A549 (cell line): Measurements from ENCODE around the gene AP3B2. TPM values are rescaled to one million over a fixed set of nuclear protein-coding genes. Genes with fewer than 3 reads are reported as not detected.
"Not testable (repeated sequence)": the region's sequence is repeated elsewhere in the genome, so short reads cannot be mapped to it uniquely, and the experiment has no call there.

Experiments
- ATAC-seq, 2 experiments: fragments of 200-7000 bp in 1 of 2; fragments of >200 bp in 1 of 2; cut with Nextera tagmentation in 1 of 2; cut with Tn5 transposase in 1 of 2; 3 replicates each; pipeline versions ENCODE4 v1.8.0 to v1.9.1; 2018 to 2020; ENCODE audit warnings: mild to moderate bottlenecking in 1 of 2, moderate library complexity in 1 of 2
- CTCF ChIA-PET: fragments of 300-600 bp; sonication (Branson Sonifier 250); formaldehyde crosslinking; extraction: SDS; loops from one replicate; lab custom pipeline; 2021; ENCODE audit warnings: antibody characterized with exemption, inconsistent platforms; lab: Yijun Ruan, JAX
- POLR2A ChIA-PET: fragments of 350-600 bp; formaldehyde crosslinking; extraction: SDS; loops from one replicate; lab custom pipeline; 2021; ENCODE audit warnings: antibody characterized with exemption, inconsistent platforms; lab: Yijun Ruan, JAX
- DNase-seq, 2 experiments: peaks; one replicate each; pipeline versions ENCODE4 v3.0.0 to v3.0.0-alpha.2; 2011 to 2016; ENCODE audit warnings: low read depth in 1 of 2, low spot score in 1 of 2
- FAIRE-seq: peaks from 2 replicates; lab custom pipeline; 2011; peaks lifted over from hg19 to GRCh38; lab: Jason Lieb, UNC
- H3K27ac ChIP-seq, 2 experiments: fragments of >200 bp; sonication (Bioruptor Twin); formaldehyde crosslinking; 3 replicates each; pipeline ENCODE4 v1.5.1; 2016 to 2017
- H3K4me1 ChIP-seq: fragments of >200 bp; sonication (Bioruptor Twin); formaldehyde crosslinking; 3 replicates; pipeline ENCODE4 v1.6.1; 2016
- H3K4me2 ChIP-seq: fragments of >200 bp; sonication (Bioruptor Twin); formaldehyde crosslinking; 3 replicates; pipeline ENCODE4 v1.6.1; 2016
- H3K4me3 ChIP-seq: fragments of >200 bp; sonication (Bioruptor Twin); formaldehyde crosslinking; 3 replicates; pipeline ENCODE4 v1.5.1; 2016
- H3K9me3 ChIP-seq: fragments of >200 bp; sonication (Bioruptor Twin); formaldehyde crosslinking; 3 replicates; pipeline ENCODE4 v1.6.1; 2016
- CBX2 ChIP-seq: fragments of 200-600 bp; sonication (generic); IDR thresholded peaks from 2 replicates; pipeline ENCODE4 v1.6.1; 2016; ENCODE audit warnings: low read depth, mild to moderate bottlenecking, borderline replicate concordance
- CHD4 ChIP-seq: fragments of 200-600 bp; sonication (generic); IDR thresholded peaks from 2 replicates; pipeline ENCODE4 v1.6.1; 2016; ENCODE audit warnings: antibody characterized with exemption, mild to moderate bottlenecking, borderline replicate concordance
- EHF ChIP-seq: fragments of 250-450 bp; sonication (Bioruptor Pico); IDR thresholded peaks from 2 replicates; pipeline ENCODE4 v1.5.0; 2020; ENCODE audit warnings: mild to moderate bottlenecking
- ESRRA ChIP-seq: fragments of 150-350 bp; IDR thresholded peaks from 2 replicates; pipeline ENCODE4 v1.6.1; 2014; ENCODE audit warnings: mild to moderate bottlenecking, low read length, borderline replicate concordance
- FOSL2 ChIP-seq, 2 experiments: fragments of 450-650 bp in 1 of 2; fragments of >200 bp in 1 of 2; sonication (Bioruptor Twin) in 1 of 2; formaldehyde crosslinking; IDR thresholded peaks; 2 replicates each; pipeline versions ENCODE4 v1.5.0 to v1.6.1; 2016 to 2020; ENCODE audit warnings: mild to moderate bottlenecking in 1 of 2, moderate library complexity in 1 of 2
- FOXS1 ChIP-seq: fragments of 250-450 bp; sonication (Bioruptor Pico); IDR thresholded peaks from 2 replicates; pipeline ENCODE4 v1.5.0; 2020; ENCODE audit warnings: mild to moderate bottlenecking, moderate library complexity
- GATA3 ChIP-seq: IDR thresholded peaks from 2 replicates; pipeline ENCODE4 v1.6.1; 2012; ENCODE audit warnings: borderline replicate concordance
- HDAC2 ChIP-seq: fragments of 200-600 bp; sonication (generic); IDR thresholded peaks from 2 replicates; pipeline ENCODE4 v1.6.1; 2016
- HOXB13 ChIP-seq: fragments of 250-450 bp; sonication (Bioruptor Pico); IDR thresholded peaks from 2 replicates; pipeline ENCODE4 v1.5.0; 2020; ENCODE audit warnings: low read depth, mild to moderate bottlenecking, moderate library complexity
- HOXB5 ChIP-seq: fragments of 250-450 bp; sonication (Bioruptor Pico); IDR thresholded peaks from 2 replicates; pipeline ENCODE4 v1.5.0; 2020; ENCODE audit warnings: mild to moderate bottlenecking, moderate library complexity
- KDM5A ChIP-seq: fragments of 200-600 bp; sonication (generic); IDR thresholded peaks from 2 replicates; pipeline ENCODE4 v1.6.1; 2016; ENCODE audit warnings: antibody characterized with exemption, mild to moderate bottlenecking
- NPAS2 ChIP-seq: fragments of 250-450 bp; sonication (Bioruptor Pico); IDR thresholded peaks from 2 replicates; pipeline ENCODE4 v1.8.0; 2022; ENCODE audit warnings: mild to moderate bottlenecking, moderate library complexity, borderline replicate concordance
- PHF8 ChIP-seq: fragments of 200-600 bp; sonication (generic); IDR thresholded peaks from 2 replicates; pipeline ENCODE4 v1.6.1; 2016; ENCODE audit warnings: low read depth, mild to moderate bottlenecking, antibody characterized with exemption, moderate library complexity, borderline replicate concordance
- POLR2A ChIP-seq: IDR thresholded peaks from 2 replicates; pipeline ENCODE4 v1.6.1; 2012; ENCODE audit warnings: mild to moderate bottlenecking, low read length
- RNF2 ChIP-seq: fragments of 200-600 bp; sonication (generic); IDR thresholded peaks from 2 replicates; pipeline ENCODE4 v1.6.1; 2016; ENCODE audit warnings: low read depth, mild to moderate bottlenecking, antibody characterized with exemption, moderate library complexity, borderline replicate concordance
- SMC3 ChIP-seq: fragments of >200 bp; sonication (Bioruptor Twin); formaldehyde crosslinking; IDR thresholded peaks from 3 replicates; pipeline ENCODE4 v1.6.1; 2018; ENCODE audit warnings: inconsistent platforms
- ZSCAN20 ChIP-seq: fragments of 250-450 bp; sonication (Bioruptor Pico); IDR thresholded peaks from 2 replicates; pipeline ENCODE4 v1.8.0; 2022; ENCODE audit warnings: mild to moderate bottlenecking, moderate library complexity
- WGBS: methylation state at CpG from one replicate; pipeline ENCODE4 v1.1.6; 2017; ENCODE audit errors: missing lambda C conversion rate; 5-methylcytosine and 5-hydroxymethylcytosine counted together
- polyA plus RNA-seq, 4 experiments: library from polyadenylated mRNA; depleted of rRNA in 3 of 4; stranded (reverse); fragments of >200 nt; fragmentation: RNase III in 1 of 4; extraction: RNeasy Plus Mini Kit Qiagen cat#74134 plus additional on column Dnase treatment in 1 of 4; gene quantifications; 2 replicates in 3 of 4; 3 replicates in 1 of 4; pipeline ENCODE4 v1.2.3, GENCODE V29; 2011 to 2017
- TF ChIP-seq, protein P1 (sequence below): fragments of >200 bp; sonication (Bioruptor Twin); formaldehyde crosslinking; IDR thresholded peaks from 3 replicates; pipeline ENCODE4 v1.5.1; 2016
- TF ChIP-seq, protein P2 (sequence below): fragments of >200 bp; sonication (Bioruptor Twin); formaldehyde crosslinking; IDR thresholded peaks from 2 replicates; pipeline ENCODE4 v1.6.1; 2016
- TF ChIP-seq, protein P3 (sequence below): IDR thresholded peaks from 2 replicates; pipeline ENCODE4 v1.6.1; 2012; ENCODE audit warnings: low read depth, borderline replicate concordance

AP3B2 gene
- polyA plus RNA-seq, 2 of the 4 experiments (the other 2 are of a cell fraction): 0.32 to 0.68 TPM

GRCh38 chr15:82709081-82709420 is 624 bp downstream of the AP3B2 start:
- 0 out of 3 replicates have a peak, but pooled peaks cover 4% of the 10 kb centered on the region for H3K4me1 ChIP-seq
- 34% methylated on average over 9 of the region's 15 CpGs for WGBS
- POLR2A ChIA-PET: interaction anchor here (1.0 to 2.7 kb wide), 2 partner anchors 41 to 169 kb away, joined by 3 to 11 read pairs; partner anchors contain the start of gene RPS17
- FAIRE-seq (no peak), ATAC-seq (no peak), DNase-seq (no peak)
- TF ChIP-seq CHD4 (no peak), FOXS1 (no peak), ESRRA (no peak), FOSL2 (IDR thresholded peaks at IDR 0.05) (no peak), FOSL2 (CRISPR knock-in tag; IDR thresholded peaks at IDR 0.05) (no peak), PHF8 (no peak), KDM5A (no peak), NPAS2 (CRISPR knock-in tag) (no peak), HDAC2 (no peak), EHF (no peak)
- TF ChIP-seq, protein P1, sequence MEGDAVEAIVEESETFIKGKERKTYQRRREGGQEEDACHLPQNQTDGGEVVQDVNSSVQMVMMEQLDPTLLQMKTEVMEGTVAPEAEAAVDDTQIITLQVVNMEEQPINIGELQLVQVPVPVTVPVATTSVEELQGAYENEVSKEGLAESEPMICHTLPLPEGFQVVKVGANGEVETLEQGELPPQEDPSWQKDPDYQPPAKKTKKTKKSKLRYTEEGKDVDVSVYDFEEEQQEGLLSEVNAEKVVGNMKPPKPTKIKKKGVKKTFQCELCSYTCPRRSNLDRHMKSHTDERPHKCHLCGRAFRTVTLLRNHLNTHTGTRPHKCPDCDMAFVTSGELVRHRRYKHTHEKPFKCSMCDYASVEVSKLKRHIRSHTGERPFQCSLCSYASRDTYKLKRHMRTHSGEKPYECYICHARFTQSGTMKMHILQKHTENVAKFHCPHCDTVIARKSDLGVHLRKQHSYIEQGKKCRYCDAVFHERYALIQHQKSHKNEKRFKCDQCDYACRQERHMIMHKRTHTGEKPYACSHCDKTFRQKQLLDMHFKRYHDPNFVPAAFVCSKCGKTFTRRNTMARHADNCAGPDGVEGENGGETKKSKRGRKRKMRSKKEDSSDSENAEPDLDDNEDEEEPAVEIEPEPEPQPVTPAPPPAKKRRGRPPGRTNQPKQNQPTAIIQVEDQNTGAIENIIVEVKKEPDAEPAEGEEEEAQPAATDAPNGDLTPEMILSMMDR: no peak
- TF ChIP-seq, protein P2, sequence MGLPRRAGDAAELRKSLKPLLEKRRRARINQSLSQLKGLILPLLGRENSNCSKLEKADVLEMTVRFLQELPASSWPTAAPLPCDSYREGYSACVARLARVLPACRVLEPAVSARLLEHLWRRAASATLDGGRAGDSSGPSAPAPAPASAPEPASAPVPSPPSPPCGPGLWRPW: no peak
- peak overlapping the region; percentile 38 to 65; a peak in 4 of 6 replicates for H3K27ac ChIP-seq
- H3K4me2 ChIP-seq: peak overlapping the region; percentile 97
- H3K9me3 ChIP-seq: no peaks in the 10 kb centered on the region
- H3K4me3 ChIP-seq: peak overlapping the region; percentile 82
- CTCF ChIA-PET: interaction anchor here (0.7 to 1.4 kb wide), 4 partner anchors 18 to 291 kb away, joined by 3 to 4 read pairs (median 4); partner anchors contain the start of gene RPS17

- WGBS: 41% methylated on average over 8 of the region's 8 CpGs
- FAIRE-seq, POLR2A ChIA-PET, CTCF ChIA-PET, H3K4me3 ChIP-seq, DNase-seq, H3K27ac ChIP-seq, H3K4me1 ChIP-seq, H3K4me2 ChIP-seq, H3K9me3 ChIP-seq, ATAC-seq: not testable (repeated sequence)
Observed at GRCh38 chr15:82705856-82706255, 3.8 kb downstream of the AP3B2 start.

DNA sequence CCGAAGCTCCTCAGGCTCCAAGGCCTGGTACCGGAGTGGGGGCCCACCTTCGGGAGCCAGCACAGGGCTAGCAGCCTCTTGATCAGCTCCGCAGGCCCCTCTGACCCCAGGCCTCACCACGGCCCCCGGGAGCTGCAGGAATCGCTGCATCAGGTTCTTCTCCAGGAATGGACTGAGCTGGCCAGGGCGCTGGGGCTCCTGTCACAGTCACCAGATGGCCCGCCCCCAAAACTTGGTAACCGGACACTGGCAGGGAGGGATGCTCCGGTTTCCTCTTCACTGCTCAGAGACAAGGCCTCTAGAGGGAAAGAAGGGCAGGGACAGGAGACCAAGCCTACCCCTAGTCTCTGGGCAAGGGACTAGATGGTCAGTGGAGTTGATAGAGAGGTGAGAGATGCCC is 9.9 kb downstream of the AP3B2 start:
- no peaks in the 10 kb centered on the region for H3K4me1 ChIP-seq
- DNase-seq (no peak), FAIRE-seq (no peak)
- H3K4me3 ChIP-seq: no peak overlapping the region
- H3K4me2 ChIP-seq: no peak overlapping the region
- WGBS: 29% methylated on average over 8 of the region's 11 CpGs
- H3K27ac ChIP-seq: no peak overlapping the region
- CTCF ChIA-PET: interaction anchor here (1.2 to 1.3 kb wide), 2 partner anchors 11 to 160 kb away, joined by 3 read pairs; partner anchors contain the start of genes AP3B2 and RPS17
- H3K9me3 ChIP-seq: no peaks in the 10 kb centered on the region
- POLR2A ChIA-PET: no interaction called here
- TF ChIP-seq CBX2 (no peak), PHF8 (no peak), POLR2A (no peak)
- TF ChIP-seq, all 56 proteins: peak for 0
- peak; percentile 48 to 69; a peak in 4 of 6 replicates for ATAC-seq

GRCh38 chr15:82698711-82699345 is 10.8 kb downstream of the AP3B2 start:
- TF ChIP-seq GATA3 (no peak), HOXB13 (CRISPR knock-in tag) (no peak), RNF2 (no peak), POLR2A (no peak), SMC3 (no peak), ZSCAN20 (no peak), HOXB5 (CRISPR knock-in tag) (no peak)
- TF ChIP-seq, protein P3, sequence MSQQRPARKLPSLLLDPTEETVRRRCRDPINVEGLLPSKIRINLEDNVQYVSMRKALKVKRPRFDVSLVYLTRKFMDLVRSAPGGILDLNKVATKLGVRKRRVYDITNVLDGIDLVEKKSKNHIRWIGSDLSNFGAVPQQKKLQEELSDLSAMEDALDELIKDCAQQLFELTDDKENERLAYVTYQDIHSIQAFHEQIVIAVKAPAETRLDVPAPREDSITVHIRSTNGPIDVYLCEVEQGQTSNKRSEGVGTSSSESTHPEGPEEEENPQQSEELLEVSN: no peak
- POLR2A ChIA-PET: no interaction called here
- no peaks in the 10 kb centered on the region for H3K9me3 ChIP-seq
- WGBS: 49% methylated on average over 8 of the region's 8 CpGs
- H3K27ac ChIP-seq: no peak overlapping the region
- CTCF ChIA-PET: interaction anchor here (1.3 kb wide), 1 partner anchor 11 kb away, joined by 3 read pairs; the partner anchor contains the start of gene AP3B2
- no peak overlapping the region for H3K4me3 ChIP-seq
- DNase-seq: no peak
- no peaks in the 10 kb centered on the region for H3K4me1 ChIP-seq
- peak in 1 of 2 experiments; percentile 20; a peak in 5 of 6 replicates for ATAC-seq
- FAIRE-seq: no peak
- no peak overlapping the region for H3K4me2 ChIP-seq
